ENCODE measurements around the gene TCEANC.

Gene TCEANC

GRCh38 chrX:13650318-13650717 lies 2.6 kb upstream of the TCEANC start (continued):
- TF ChIP-seq OSR1 (CRISPR knock-in tag; IDR thresholded peaks at IDR 0.05) (no peak), PPARA (CRISPR knock-in tag; IDR thresholded peaks at IDR 0.05; ENCODE audit: borderline replicate concordance) (no peak), ZFP30 (CRISPR knock-in tag; IDR thresholded peaks at IDR 0.05) (no peak), ZFP3 (CRISPR knock-in tag; IDR thresholded peaks at IDR 0.05) (no peak), TCF4 (CRISPR knock-in tag; IDR thresholded peaks at IDR 0.05; ENCODE audit: borderline replicate concordance) (no peak), ZNF70 (CRISPR knock-in tag; IDR thresholded peaks at IDR 0.05) (no peak), ARNTL (CRISPR knock-in tag; IDR thresholded peaks at IDR 0.05; ENCODE audit: borderline replicate concordance, low read depth) (no peak), ESRRG (CRISPR knock-in tag; IDR thresholded peaks at IDR 0.05) (no peak), SNAI2 (CRISPR knock-in tag; IDR thresholded peaks at IDR 0.05) (no peak), CSDC2 (CRISPR knock-in tag; IDR thresholded peaks at IDR 0.05) (no peak), BACH2 (CRISPR knock-in tag; IDR thresholded peaks at IDR 0.05; ENCODE audit: borderline replicate concordance) (no peak), ISL1 (CRISPR knock-in tag; IDR thresholded peaks at IDR 0.05) (no peak)

GRCh38 chrX:13651150-13651549 lies 1.8 kb upstream of the TCEANC start:
- TF ChIP-seq TCF4 (CRISPR knock-in tag; IDR thresholded peaks at IDR 0.05; ENCODE audit: borderline replicate concordance) (no peak), CSDC2 (CRISPR knock-in tag; IDR thresholded peaks at IDR 0.05) (no peak), ZFP3 (CRISPR knock-in tag; IDR thresholded peaks at IDR 0.05) (no peak), ZNF8 (CRISPR knock-in tag; IDR thresholded peaks at IDR 0.05) (no peak), ISL1 (CRISPR knock-in tag; IDR thresholded peaks at IDR 0.05) (no peak), TOX (CRISPR knock-in tag; IDR thresholded peaks at IDR 0.05; ENCODE audit: borderline replicate concordance) (no peak), ZNF70 (CRISPR knock-in tag; IDR thresholded peaks at IDR 0.05) (no peak), SNAI2 (CRISPR knock-in tag; IDR thresholded peaks at IDR 0.05) (no peak), PPARA (CRISPR knock-in tag; IDR thresholded peaks at IDR 0.05; ENCODE audit: borderline replicate concordance) (no peak), ARNTL (CRISPR knock-in tag; IDR thresholded peaks at IDR 0.05; ENCODE audit: borderline replicate concordance, low read depth) (no peak), ZNF565 (CRISPR knock-in tag; conservative IDR thresholded peaks at IDR 0.05; ENCODE audit: low read depth) (no peak), ZC3H10 (CRISPR knock-in tag; IDR thresholded peaks at IDR 0.05) (no peak), BACH2 (CRISPR knock-in tag; IDR thresholded peaks at IDR 0.05; ENCODE audit: borderline replicate concordance) (no peak), OSR1 (CRISPR knock-in tag; IDR thresholded peaks at IDR 0.05) (no peak)
- ATAC-seq = no peak

- TF ChIP-seq ISL1 (CRISPR knock-in tag; IDR thresholded peaks at IDR 0.05) (0 out of 2 replicates have a peak, but pooled peaks have one; percentile 41), TOX (CRISPR knock-in tag; IDR thresholded peaks at IDR 0.05; ENCODE audit: borderline replicate concordance) (no peak)
- ATAC-seq = peak; percentile 29
Measured at GRCh38 chrX:13652287-13652793, 601 bp upstream of the TCEANC start.

- TF ChIP-seq ZFP3 (CRISPR knock-in tag; IDR thresholded peaks at IDR 0.05) (no peak), POU6F1 (CRISPR knock-in tag; IDR thresholded peaks at IDR 0.05; ENCODE audit: borderline replicate concordance, low read depth) (no peak), TSHZ2 (CRISPR knock-in tag; IDR thresholded peaks at IDR 0.05) (no peak), ZNF565 (CRISPR knock-in tag; conservative IDR thresholded peaks at IDR 0.05; ENCODE audit: low read depth) (no peak), CSRNP3 (CRISPR knock-in tag; IDR thresholded peaks at IDR 0.05) (no peak), GLIS3 (CRISPR knock-in tag; IDR thresholded peaks at IDR 0.05) (no peak), ZFP30 (CRISPR knock-in tag; IDR thresholded peaks at IDR 0.05) (no peak), BACH2 (CRISPR knock-in tag; IDR thresholded peaks at IDR 0.05; ENCODE audit: borderline replicate concordance) (no peak), ZC3H10 (CRISPR knock-in tag; IDR thresholded peaks at IDR 0.05) (no peak), CSDC2 (CRISPR knock-in tag; IDR thresholded peaks at IDR 0.05) (no peak), OSR1 (CRISPR knock-in tag; IDR thresholded peaks at IDR 0.05) (no peak), ESRRG (CRISPR knock-in tag; IDR thresholded peaks at IDR 0.05) (no peak), TOX (CRISPR knock-in tag; IDR thresholded peaks at IDR 0.05; ENCODE audit: borderline replicate concordance) (no peak), TCF4 (CRISPR knock-in tag; IDR thresholded peaks at IDR 0.05; ENCODE audit: borderline replicate concordance) (no peak), CREB5 (CRISPR knock-in tag; IDR thresholded peaks at IDR 0.05; ENCODE audit: low read depth) (no peak), RARB (CRISPR knock-in tag; IDR thresholded peaks at IDR 0.05) (no peak), PPARA (CRISPR knock-in tag; IDR thresholded peaks at IDR 0.05; ENCODE audit: borderline replicate concordance) (no peak), SNAI2 (CRISPR knock-in tag; IDR thresholded peaks at IDR 0.05) (no peak), ZNF8 (CRISPR knock-in tag; IDR thresholded peaks at IDR 0.05) (no peak)
- no peak for ATAC-seq
Measured at GRCh38 chrX:13654116-13654515, 1.2 kb downstream of the TCEANC start.
